RPMI7951 (cell line): ENCODE results near the gene PHACTR2. TPM values are rescaled to one million over a fixed set of nuclear protein-coding genes. Genes with fewer than 3 reads are reported as not detected.
"Not testable (repeated sequence)": the region's sequence is repeated elsewhere in the genome, so short reads cannot be mapped to it uniquely, and the experiment has no call there.

ENCODE experiments used
- DNase-seq: peaks from one replicate; pipeline ENCODE4 v3.0.0-alpha.2; 2012; ENCODE audit warnings: low read depth
- total RNA-seq: library from RNA; depleted of rRNA; stranded (reverse); fragments of >200 nt; shearing (Covaris generic); gene quantifications from 2 replicates; pipeline ENCODE4 v1.2.3, GENCODE V29; 2014; rRNA removed

PHACTR2 gene
- total RNA-seq, result 23.7 and 30.3 TPM in 2 replicates

GRCh38 chr6:143677891-143678791 lies at the start of gene PHACTR2:
Gene PHACTR2, plus strand, starts transcription at chr6:143677965. Its CDS starts 199 bp downstream, at chr6:143678164.
- peak; percentile 77 for DNase-seq

- no peak for DNase-seq
These were observed 48.4 kb upstream of the PHACTR2 start for GRCh38 chr6:143629104-143630080.

- not testable (repeated sequence) for DNase-seq
These were observed 46.6 kb upstream of the PHACTR2 start for GRCh38 chr6:143631196-143631595.

- DNase-seq, result no peak
These were observed 44.9 kb upstream of the PHACTR2 start for GRCh38 chr6:143632894-143633293.

- DNase-seq, result peak; percentile 39
These were observed 43.3 kb upstream of the PHACTR2 start for GRCh38 chr6:143634486-143634885.

- DNase-seq, result no peak
These were observed 40.1 kb upstream of the PHACTR2 start for GRCh38 chr6:143637691-143638090.

GRCh38 chr6:143642403-143642802 lies 35.4 kb upstream of the PHACTR2 start:
- peak; percentile 3 for DNase-seq

- no peak for DNase-seq
These were observed 30.6 kb upstream of the PHACTR2 start for GRCh38 chr6:143647191-143647590.

GRCh38 chr6:143647732-143648131 lies 30.0 kb upstream of the PHACTR2 start:
- no peak for DNase-seq

- DNase-seq, result not testable (repeated sequence)
These were observed 28.4 kb upstream of the PHACTR2 start for GRCh38 chr6:143649319-143649718.

GRCh38 chr6:143651328-143651727 lies 26.4 kb upstream of the PHACTR2 start:
- not testable (repeated sequence) for DNase-seq

- no peak for DNase-seq
These were observed 24.9 kb upstream of the PHACTR2 start for GRCh38 chr6:143652841-143653331.

GRCh38 chr6:143655541-143655940 lies 22.2 kb upstream of the PHACTR2 start:
- no peak for DNase-seq

GRCh38 chr6:143656026-143656425 lies 21.7 kb upstream of the PHACTR2 start:
- DNase-seq, result no peak

- no peak for DNase-seq
These were observed 20.0 kb upstream of the PHACTR2 start for GRCh38 chr6:143657809-143658208.

- not testable (repeated sequence) for DNase-seq
These were observed 17.6 kb upstream of the PHACTR2 start for GRCh38 chr6:143660170-143660569.

- no peak for DNase-seq
These were observed 13.6 kb upstream of the PHACTR2 start for GRCh38 chr6:143664171-143664570.

- DNase-seq, result not testable (repeated sequence)
These were observed 11.8 kb upstream of the PHACTR2 start for GRCh38 chr6:143666007-143666406.

GRCh38 chr6:143669483-143669882 lies 8.3 kb upstream of the PHACTR2 start:
- DNase-seq, result not testable (repeated sequence)

GRCh38 chr6:143673669-143674068 lies 4.1 kb upstream of the PHACTR2 start:
- peak; percentile 26 for DNase-seq

- peak; percentile 27 for DNase-seq
These were observed 3.0 kb upstream of the PHACTR2 start for GRCh38 chr6:143674483-143675381.
